Fibroblast of skin of left biceps (primary cell): ENCODE results near the gene TMEM179.
"Not testable (repeated sequence)": the region's sequence is repeated elsewhere in the genome, so short reads cannot be mapped to it uniquely, and the experiment has no call there.

Experiments
- DNase-seq, 2 experiments: peaks; one replicate each; pipeline ENCODE4 v3.0.0-alpha.2; 2013; ENCODE audit warnings: low read depth in 2 of 2

The TMEM179 gene

DNA sequence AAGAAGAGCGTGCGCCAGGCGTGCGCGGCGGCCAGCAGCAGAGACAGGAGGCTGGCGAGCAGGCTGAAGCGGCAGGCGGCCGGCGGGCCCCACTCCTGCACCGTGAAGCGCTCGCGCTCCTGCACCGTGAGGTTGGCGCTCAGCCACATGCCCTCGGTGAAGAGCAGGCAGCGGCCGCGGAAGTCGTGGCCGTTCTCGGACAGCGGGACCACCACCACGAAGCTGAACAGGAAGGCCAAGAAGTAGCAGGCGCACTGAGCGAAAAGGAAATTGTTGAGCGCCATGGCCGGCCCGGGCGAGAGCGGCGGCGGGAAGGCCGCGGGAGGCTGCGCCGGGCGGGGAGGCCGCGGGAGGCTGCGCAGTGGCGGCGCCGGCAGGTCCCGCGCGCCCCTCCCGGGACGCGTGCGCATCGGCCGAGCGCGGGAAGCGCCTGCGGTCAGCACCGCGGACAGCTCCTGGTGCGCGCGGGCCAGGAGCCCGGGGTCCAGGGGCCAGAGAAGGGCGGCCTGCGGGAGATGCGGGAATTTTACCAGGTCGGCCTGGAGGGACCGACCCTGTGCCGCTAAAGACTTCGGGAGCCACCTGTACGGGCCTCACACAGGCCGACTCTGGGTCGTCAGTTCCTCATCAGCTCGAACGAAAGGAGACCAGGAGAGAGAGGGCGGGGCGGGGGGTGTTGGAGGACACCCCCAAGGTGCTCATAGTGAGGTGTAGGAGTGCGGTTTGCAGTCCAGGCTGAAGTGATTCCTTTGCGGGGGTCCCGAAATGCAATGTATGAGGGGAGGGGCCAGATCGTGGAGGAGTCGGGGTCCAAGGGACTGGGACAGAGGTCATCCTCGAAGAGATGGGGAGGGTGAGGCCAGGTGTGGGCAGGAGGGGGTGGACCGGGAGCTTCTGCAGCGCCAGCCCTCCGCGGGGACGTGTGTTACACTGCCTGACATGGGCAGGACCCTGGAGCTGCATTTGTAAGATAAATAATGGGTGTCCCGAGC, at the start of gene TMEM179:
Gene TMEM179, minus strand, starts transcription at position 315 of the 992 bp plus-strand sequence. Its CDS starts 31 bp downstream, at position 284.
- DNase-seq = no peak

DNA sequence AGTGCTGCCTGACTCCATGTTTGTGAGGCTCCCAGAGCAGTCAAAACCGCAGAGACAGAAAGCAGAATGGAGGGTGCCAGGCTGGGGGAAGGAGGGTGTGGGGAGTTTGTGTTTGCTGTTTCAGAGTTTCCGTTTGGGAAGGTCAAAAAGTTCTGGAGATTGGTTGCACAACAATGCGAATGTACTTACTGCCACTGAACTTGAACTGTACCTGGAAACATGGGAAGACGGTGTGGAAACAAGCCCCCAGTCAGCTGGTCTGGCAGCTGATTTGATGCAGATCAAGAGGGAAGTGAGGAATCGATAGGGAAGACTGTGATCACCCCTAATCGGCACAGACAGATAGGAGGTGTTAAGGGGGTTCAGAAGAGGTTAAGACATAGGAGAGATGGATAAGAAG, 49.5 kb upstream of the TMEM179 start:
- DNase-seq = no peak

DNA sequence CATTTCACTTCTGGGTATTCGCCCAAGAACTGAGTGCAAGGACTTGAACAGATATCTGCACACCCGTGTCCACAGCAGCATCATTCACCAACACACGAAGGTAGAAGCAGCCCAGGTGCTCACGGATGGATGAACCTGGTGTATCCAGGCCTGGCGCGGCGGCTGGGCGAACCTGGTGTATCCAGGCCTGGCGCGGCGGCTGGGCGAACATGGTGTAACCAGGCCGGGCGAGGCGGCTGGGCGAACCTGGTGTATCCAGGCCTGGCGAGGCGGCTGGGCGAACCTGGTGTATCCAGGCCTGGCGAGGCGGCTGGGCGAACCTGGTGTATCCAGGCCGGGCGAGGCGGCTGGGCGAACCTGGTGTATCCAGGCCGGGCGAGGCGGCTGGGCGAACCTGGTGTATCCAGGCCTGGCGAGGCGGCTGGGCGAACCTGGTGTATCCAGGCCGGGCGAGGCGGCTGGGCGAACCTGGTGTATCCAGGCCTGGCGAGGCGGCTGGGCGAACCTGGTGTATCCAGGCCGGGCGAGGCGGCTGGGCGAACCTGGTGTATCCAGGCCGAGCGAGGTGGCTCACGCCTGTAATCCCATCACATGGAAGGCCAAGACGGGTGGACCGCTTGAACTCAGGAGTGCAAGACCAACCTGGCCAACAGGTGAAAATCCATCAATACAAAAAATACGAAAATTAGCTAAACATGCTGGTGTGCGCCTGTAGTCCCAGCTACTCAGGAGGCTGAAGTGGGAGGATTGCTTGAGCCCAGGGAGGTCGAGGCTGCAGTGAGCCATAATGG, 48.8 kb upstream of the TMEM179 start:
- DNase-seq = not testable (repeated sequence)

DNA sequence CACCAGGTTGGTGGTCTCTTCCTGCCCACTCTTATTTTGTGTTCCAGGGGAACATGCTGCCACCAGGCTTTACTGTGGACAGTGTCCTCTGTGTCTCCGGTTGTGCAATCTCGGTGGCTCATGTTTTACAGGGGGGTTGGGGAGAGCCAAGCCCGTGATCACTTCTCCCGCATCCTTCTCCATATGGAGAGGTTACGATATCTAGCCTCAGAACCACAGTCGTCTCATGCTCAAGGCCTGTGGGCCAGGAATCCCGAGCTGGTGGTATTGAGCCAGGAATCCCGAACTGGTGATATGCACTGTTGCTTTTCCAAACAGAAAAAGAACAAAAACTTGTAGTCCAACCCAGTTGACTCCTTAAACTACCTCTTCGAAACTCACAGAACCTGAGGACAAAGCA, 47.8 kb upstream of the TMEM179 start:
- DNase-seq = no peak

DNA sequence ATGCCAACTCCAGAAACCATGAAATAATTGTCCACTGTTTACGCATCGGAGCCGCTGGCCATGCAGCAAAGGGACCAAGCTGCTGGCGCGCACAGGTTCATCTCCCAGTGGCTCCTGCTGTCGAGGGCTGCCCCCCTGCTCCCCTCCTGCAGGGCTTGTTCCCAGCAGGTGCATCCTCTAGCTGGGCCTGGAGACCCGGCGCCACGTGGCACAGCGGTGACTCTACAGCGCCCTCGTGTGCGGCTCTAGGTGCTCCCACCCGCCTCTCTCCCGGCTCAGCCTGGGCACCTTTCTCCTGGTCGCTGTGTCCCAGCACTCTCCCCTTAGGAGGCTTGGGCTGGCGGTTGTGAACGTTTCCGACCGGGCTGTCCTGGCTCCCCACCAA, 47.3 kb upstream of the TMEM179 start:
- no peak for DNase-seq

DNA sequence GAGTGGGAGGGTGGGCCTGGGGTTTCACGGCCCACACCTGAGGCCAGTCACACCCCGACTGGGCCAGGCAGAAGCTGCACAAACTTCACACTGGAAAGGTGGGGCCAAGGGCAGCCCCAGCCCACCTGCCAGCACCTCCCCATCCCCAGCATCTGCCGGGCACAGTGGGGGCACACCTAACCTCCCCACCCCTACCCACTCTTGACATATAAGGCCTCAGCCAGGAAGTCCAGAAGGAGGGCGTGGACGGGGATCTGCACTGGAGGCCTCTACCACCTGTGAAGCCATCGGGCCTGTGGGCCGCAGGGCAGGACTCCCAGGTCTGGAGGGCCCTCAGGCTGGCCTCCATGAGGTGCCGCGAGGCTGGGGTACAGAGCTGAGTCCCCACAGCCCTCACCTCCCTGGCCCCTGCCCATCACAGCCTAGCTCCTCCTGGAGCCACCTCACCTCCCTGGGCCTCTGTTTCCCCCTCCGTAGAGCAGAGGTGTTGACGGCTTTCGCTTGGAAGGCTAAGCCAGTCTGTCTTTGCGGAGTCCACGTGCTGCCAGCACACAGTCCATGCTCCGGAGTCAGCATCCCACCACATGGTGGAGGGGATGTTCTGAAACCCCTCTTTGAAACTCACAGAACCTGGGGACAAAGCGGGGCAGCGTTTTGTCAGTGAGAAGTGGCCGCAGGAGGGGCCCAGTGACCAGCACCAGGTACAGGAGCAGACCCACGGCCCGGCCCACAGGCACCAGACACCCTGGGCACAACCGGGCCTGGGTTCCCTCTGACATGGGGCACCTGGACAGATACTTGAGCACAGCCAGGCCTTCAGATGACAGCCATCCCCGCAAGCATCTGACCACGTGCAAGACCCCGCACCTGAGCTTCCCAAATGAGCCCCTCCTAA, 46.7 kb upstream of the TMEM179 start:
- DNase-seq = no peak

DNA sequence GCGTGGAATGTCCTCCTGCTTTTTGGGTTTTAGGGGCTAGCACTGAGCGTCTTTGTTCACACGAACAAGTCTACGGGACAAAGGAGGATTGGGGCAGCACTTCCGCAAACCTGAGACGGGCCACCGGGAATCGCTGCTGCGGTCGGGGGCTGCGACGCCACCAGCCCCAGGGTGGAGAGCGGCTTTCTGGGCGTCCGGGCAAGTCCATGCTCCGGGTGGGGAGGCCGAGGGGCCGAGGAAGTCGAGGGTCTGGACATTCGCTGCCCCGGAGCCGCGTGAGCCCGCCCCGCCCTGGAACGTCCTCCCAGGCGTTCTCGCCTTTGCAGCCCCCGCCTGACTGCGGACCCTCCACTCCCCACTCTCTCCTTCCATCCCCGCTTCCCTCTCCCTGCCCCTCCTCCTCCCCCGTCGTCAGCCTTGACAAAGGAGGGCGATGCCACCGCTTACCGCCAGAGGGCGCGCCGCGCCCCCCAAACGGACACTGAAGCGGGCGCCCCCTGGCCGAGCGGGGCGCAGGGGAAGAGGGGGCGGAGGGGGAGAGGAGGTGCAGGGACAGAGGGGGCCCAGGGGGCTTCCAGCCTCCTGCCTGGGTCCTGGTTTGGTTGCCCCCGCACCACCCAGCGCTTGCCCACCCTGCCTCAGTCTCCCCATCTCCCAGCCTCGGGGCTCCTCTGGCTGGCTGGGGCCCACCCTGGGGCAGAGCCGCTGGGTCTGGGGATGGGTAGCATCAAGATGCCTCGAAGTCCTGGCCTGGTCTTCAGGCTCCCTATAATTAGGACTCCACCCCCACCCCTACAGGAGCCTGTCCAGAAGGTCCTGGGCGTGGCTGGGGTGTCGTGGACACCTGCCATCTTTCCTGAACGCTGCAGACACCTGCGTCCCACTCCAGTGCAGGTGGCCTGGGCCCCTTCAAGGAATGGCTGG, 45.7 kb upstream of the TMEM179 start:
- no peak for DNase-seq

DNA sequence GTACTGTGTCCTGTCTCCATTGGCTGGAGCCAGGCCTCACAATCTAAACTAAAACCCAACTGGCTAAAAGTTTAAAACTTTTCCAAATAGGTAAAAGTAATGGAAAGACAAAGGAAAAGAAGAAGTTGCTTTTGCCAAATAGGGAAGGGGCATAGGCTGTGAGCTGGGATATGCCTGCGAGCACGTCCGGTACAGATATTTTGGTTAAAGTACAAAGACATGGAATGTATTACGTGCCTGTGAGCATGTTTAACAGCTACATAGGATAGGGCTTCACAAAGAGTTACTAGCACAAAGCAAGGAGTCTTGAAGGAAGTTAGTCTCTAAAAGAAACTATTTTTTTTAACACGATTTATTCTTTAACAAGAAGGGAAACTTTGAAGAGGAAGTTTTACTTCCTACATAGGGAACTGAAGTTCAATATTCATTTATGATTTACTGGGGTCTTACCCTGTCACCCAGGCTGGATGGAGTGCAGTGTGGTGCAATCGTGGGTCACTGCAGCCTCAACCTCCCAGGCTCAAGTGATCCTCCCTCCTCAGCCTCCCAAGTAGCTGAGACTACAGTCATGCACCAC, 43.0 kb upstream of the TMEM179 start:
- DNase-seq = no peak

DNA sequence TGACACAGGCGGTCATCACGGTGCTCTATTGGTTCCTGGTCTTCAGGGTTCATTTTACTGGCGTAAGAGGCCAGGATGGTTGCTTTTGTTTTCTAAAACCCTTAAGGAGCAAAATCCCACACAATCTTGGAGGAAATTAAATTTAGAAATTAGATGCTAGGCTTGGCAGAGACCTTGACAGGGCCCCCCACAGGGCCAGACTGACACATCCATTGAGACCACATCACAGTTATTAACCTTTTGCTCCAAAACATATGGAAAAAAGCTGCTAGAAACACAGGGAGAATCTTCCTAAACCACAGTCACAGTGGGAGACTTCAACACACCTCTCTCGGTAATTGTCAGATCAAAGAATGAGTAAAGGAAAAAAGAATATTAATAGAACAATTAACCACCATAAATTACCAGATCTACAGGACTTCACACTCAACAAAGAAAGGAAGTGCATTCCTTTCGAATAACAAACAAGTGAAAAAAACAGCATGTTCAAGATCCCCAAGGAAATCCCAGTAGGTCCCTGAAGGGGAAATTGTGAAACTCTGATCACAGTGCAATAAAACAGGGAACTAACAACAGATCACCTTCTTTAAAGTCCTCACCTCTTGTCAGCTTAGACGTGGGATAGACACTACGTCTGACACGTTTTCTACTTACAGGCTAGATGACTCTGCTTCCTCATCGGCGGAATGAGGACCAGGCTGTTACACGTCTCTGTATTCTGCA, 40.2 kb upstream of the TMEM179 start:
- DNase-seq = no peak

DNA sequence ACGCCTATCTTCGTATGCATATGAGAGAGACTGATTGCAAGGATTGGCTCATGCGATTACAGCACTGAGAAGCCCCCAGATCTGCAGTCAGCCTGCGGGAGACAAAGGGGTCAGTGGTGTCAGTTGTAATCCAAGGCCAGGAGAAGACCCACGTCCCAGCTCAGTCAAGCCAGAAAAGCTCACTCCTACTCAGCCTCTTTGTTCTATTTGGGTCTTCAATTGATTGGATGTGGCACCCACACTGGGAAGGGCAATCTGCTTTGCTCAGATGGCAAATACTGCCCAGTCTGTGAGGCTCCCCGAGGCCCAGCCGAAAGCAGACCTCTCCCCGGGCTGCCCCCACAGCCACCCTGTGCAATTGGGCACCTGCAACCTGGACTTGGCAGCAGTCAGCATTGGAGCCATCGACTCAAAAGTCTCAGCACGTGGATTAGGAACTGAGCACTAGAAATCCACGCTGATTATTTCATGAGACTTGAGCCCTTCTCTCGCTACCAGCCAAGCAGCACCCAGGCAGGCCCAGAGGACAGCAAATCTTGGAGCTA, 39.6 kb upstream of the TMEM179 start:
- DNase-seq = no peak

DNA sequence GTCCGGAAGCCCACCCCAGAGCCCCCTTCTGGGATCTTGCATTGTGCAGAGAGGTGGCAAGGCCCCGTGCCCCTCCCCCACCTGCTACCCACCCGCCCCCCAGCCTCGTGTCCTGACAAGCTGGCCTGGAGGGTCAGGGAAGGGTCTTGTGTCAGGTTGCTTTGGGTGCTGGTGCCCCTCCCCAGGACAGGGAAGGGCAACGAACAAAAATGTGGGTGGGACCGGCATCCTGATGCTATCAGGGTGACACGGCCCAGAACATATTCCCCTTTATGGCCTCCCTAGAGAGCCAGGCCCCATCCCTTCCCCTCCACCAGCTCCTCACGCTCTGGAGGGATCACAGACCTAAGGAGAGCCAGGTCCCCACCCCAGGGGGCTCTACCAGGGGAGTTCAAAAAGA, 38.7 kb upstream of the TMEM179 start:
- no peak for DNase-seq

DNA sequence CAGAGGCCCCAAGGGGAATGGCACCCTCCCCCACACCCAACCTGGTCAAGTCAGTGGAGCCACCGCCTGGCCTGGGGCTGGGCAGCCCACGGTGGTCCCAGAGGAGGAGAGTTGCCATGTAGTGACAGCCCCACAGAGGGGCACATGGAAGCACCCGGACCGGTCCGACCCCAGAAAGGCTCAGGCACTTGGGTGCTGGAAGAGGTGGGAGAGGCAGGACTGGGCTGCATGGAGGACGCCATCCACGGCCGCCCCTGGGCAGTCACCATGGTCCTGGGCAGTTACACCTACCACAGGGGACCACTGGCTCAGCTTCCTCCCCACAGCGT, 37.9 kb upstream of the TMEM179 start:
- no peak for DNase-seq

DNA sequence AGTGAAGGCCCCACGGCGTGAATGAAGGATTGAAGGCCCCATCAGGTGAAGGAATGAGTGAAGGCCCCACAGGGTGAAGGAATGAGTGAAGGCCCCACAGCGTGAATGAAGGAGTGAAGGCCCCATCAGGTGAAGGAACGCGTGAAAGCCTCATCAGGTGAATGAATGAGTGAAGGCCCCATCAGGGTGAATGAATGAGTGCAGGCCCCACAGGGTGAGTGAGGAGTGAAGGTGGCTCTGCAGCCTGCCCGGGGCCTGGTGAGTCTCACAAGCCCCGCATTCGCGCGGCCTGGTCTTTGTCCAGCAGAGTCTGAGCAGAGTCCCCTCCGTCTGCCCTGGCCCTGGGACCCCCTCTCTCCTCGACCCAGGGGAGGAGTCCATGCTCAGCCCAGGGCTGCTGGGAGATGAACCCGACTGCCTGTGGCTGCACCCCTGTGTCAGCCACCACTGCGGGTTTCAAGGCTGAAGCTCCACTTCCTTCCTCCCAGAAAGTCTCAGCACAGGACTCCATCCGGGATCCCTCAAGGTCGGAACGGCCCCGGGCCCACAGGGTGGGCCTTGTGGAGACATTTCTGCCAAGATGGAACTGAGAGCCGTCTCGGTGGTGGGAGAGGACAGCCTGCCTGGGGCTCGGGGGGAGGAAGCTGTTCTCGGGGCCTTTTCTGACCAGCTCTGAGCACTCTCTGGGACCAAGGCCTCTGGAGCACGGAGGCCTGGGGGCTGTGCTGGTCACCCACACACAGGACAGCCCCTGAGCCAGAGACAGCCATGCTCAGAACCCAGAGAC, 37.4 kb upstream of the TMEM179 start:
- DNase-seq = no peak

DNA sequence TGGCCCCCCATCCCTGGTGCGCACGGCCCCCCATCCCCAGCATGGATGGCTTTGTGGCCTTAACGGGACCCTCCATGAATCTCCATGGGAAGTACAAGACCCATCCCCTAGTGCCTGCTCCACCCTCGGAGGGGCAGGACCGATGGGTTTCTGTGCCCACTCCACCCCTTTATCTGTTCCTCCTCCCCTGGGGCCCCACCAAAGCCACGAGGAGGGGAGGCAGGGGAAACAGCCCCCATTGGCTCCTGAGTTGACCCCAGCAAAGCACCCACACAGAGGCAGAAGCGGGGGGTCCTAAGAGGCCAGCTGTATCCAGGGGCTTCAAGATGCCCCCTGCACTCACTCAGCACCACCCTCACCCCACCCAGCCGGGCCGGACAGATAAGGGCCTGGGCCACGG, 36.1 kb upstream of the TMEM179 start:
- no peak for DNase-seq

DNA sequence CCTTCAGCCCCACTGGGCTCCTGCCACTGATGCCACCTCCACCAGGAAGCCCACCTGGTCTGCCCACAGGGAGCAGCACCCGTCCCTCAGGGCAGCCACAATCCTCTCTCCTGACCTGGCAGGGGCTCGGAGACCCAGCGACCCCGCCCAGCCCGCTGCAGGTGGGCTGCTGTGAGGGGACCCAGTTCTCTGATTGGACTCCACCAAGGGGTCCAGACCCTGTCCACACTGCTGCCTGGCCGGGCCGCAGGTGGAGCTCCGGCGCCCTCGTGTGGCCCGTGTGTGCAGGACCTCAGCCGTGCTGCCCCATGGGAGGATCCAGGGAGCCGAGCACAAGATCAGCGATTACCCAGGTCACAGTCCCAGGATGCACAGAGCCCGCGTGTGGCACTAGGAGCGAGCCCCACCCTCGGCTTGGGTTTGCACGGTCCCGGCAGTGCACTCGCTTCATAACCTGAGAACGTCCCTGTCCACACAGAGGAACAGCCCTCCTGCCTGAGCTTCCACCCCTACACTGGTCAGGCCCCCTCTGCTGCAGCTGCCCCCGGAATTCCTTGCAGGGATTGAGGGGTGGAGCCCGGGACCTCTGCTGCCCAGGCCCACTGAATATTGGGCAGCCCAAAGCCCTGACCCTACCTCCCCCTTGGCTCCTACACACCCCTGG, 35.4 kb upstream of the TMEM179 start:
- DNase-seq = no peak

DNA sequence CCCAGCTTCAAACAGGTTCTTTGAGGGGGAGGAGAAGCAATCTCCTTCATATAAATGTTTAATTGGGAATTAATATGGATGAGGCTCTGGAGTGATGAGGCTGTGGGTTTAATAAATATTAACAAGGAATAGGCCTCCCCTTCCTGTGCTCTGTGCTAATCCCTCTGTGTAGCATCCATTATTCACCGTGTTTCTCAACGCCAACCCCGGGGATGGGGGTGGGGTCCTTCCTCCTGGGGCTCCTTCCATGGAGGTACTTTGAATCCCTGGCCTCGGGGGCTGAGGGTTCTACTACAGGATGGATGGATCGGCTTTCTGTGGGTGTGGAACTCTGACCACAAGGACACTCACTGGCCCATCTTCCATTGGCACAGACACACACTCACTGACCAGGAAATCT, 34.9 kb upstream of the TMEM179 start:
- DNase-seq = no peak

DNA sequence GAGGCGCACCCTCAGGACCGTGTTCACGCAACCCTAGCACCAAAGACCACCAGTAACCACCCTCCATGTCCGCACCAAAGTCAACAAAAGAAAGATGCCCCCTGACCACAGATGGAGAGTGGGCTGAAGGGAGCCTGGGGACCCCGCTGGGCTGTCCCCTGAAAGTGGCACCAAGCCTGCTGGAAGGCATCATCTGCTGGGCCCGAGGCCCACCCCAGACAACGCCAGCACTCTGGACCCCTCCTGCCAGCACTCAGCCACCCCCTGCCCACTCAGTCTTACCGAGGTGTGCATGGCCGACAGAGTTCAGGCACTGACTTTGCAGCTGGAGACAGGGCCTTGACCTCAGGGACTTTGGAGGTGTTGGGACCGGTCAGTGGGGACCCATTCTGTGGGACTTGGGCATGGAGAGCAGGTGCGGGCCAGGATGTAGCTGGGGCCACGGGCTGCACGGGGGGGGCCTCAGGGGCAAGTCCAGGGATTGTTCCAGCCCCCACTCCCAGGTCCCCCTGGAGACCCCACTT, 34.4 kb upstream of the TMEM179 start:
- DNase-seq = no peak

DNA sequence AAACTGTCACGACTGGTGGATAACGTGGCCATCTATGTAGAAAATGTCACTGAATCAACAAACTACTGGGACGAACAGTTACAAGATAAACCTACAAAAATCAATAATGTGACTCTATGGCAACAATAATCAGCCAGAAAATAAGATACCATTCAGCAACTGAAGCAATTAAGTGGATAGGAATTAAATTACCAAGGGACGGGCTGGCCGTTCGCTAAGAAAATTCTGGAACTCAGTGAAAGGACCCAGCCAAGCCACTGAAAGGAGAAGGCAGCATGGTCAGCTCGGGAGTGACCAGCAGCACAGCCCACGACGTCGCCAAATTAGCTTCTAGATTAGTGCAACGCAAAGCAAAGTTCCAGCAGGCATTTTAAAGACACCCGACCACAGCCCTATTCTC, 33.6 kb upstream of the TMEM179 start:
- DNase-seq = no peak
